Type B pancreatic cell (in vitro differentiated cells): Measurements from ENCODE around the gene PSMA5. TPM values are rescaled to one million over a fixed set of nuclear protein-coding genes. Genes with fewer than 3 reads are reported as not detected.
"Not testable (repeated sequence)": the region's sequence is repeated elsewhere in the genome, so short reads cannot be mapped to it uniquely, and the experiment has no call there.

Experiments used
- DNase-seq: peaks from one replicate; pipeline ENCODE4 v3.0.0; 2021; ENCODE audit warnings: mixed read lengths; ENCODE audit not compliant: unreplicated experiment; ENCODE audit errors: extremely low spot score
- H3K27ac Mint-ChIP-seq: 2 replicates; pipeline ENCODE4 v1.8.0; 2021; ENCODE audit warnings: mild to moderate bottlenecking, mixed read lengths
- H3K27me3 Mint-ChIP-seq: 2 replicates; pipeline ENCODE4 v1.8.0; 2021; ENCODE audit warnings: mixed read lengths
- H3K36me3 Mint-ChIP-seq: 2 replicates; pipeline ENCODE4 v1.8.0; 2021; ENCODE audit warnings: mixed read lengths
- H3K4me1 Mint-ChIP-seq: one replicate; pipeline ENCODE4 v1.8.0; 2021; ENCODE audit warnings: mixed read lengths; ENCODE audit not compliant: unreplicated experiment
- H3K4me3 Mint-ChIP-seq: 2 replicates; pipeline ENCODE4 v1.8.0; 2021; ENCODE audit warnings: mild to moderate bottlenecking, mixed read lengths
- H3K9me3 Mint-ChIP-seq: 2 replicates; pipeline ENCODE4 v1.8.0; 2021; ENCODE audit warnings: mixed read lengths
- CTCF ChIP-seq: fragments of 200-600 bp; sonication (generic); conservative IDR thresholded peaks from 2 replicates; pipeline ENCODE4 v1.5.0; 2021; ENCODE audit warnings: antibody characterized with exemption, mild to moderate bottlenecking
- total RNA-seq: library from RNA; stranded (reverse); gene quantifications from 2 replicates; pipeline ENCODE4 v1.2.1, GENCODE V29; 2021; ENCODE audit warnings: low replicate concordance

Gene PSMA5
- total RNA-seq, 1 donor from 2014 or later = 84.3 TPM

GRCh38 chr1:109396871-109397580 lies 29.2 kb downstream of the PSMA5 start:
- H3K9me3 Mint-ChIP-seq = no peaks in the 10 kb centered on the region
- H3K4me3 Mint-ChIP-seq = peak overlapping the region; percentile 95
- no peak for TF ChIP-seq CTCF
- H3K27ac Mint-ChIP-seq = peak overlapping the region; percentile 94
- DNase-seq = no peak
- H3K27me3 Mint-ChIP-seq = peaks cover 8% of the 10 kb centered on the region
- H3K36me3 Mint-ChIP-seq = no peaks in the 10 kb centered on the region
- H3K4me1 Mint-ChIP-seq = peaks cover 33% of the 10 kb centered on the region

- no peaks in the 10 kb centered on the region for H3K9me3 Mint-ChIP-seq
- peaks cover 37% of the 10 kb centered on the region for H3K4me1 Mint-ChIP-seq
- TF ChIP-seq CTCF = no peak
- peak overlapping the region; percentile 94 for H3K27ac Mint-ChIP-seq
- H3K36me3 Mint-ChIP-seq = no peaks in the 10 kb centered on the region
- peak overlapping the region; percentile 95 for H3K4me3 Mint-ChIP-seq
- no peak for DNase-seq
- H3K27me3 Mint-ChIP-seq = peaks cover 8% of the 10 kb centered on the region
These were observed 29.8 kb downstream of the PSMA5 start for GRCh38 chr1:109396513-109396839.

- Mint-ChIP-seq H3K4me3 (peak overlapping the region; percentile 95), H3K4me1 (peaks cover 39% of the 10 kb centered on the region), H3K27me3 (peaks cover 8% of the 10 kb centered on the region), H3K9me3 (no peaks in the 10 kb centered on the region), H3K36me3 (no peaks in the 10 kb centered on the region), H3K27ac (peak overlapping the region; percentile 94)
- no peak for TF ChIP-seq CTCF
- no peak for DNase-seq
These were observed 30.4 kb downstream of the PSMA5 start for GRCh38 chr1:109395602-109396512.

- H3K4me1 Mint-ChIP-seq = peaks cover 39% of the 10 kb centered on the region
- peak overlapping the region; percentile 95 for H3K4me3 Mint-ChIP-seq
These were observed 31.0 kb downstream of the PSMA5 start for GRCh38 chr1:109395282-109395599.

GRCh38 chr1:109394591-109395281 lies 31.5 kb downstream of the PSMA5 start:
- H3K9me3 Mint-ChIP-seq = no peaks in the 10 kb centered on the region
- H3K4me3 Mint-ChIP-seq = peak overlapping the region; percentile 59
- no peak overlapping the region for H3K27ac Mint-ChIP-seq
- TF ChIP-seq CTCF = no peak
- no peak for DNase-seq
- peaks cover 39% of the 10 kb centered on the region for H3K4me1 Mint-ChIP-seq
- H3K36me3 Mint-ChIP-seq = no peaks in the 10 kb centered on the region
- H3K27me3 Mint-ChIP-seq = peaks cover 8% of the 10 kb centered on the region

More at GRCh38 chr1:109395282-109395599, 31.0 kb downstream of the PSMA5 start:
- H3K27me3 Mint-ChIP-seq, DNase-seq, H3K36me3 Mint-ChIP-seq, H3K9me3 Mint-ChIP-seq: not testable (repeated sequence)
- peak overlapping the region; percentile 94 for H3K27ac Mint-ChIP-seq
